Panc1 (cell line): Measurements from ENCODE around the gene PHC2. TPM values are rescaled to one million over a fixed set of nuclear protein-coding genes. Genes with fewer than 3 reads are reported as not detected.

Experiments used
- ATAC-seq: fragments of 200-7000 bp; cut with Tn5 transposase; 2 replicates; pipeline ENCODE4 v1.9.1; 2020; ENCODE audit warnings: mild to moderate bottlenecking, moderate library complexity
- BruUV-seq: library from RNA; stranded (reverse); fragments of 400-500 nt; replicated peaks from 2 replicates; lab custom pipeline; 2021; lab: Mats Ljungman, UMichigan
- CTCF ChIA-PET: fragments of 300-600 bp; sonication (Branson Sonifier 250); formaldehyde crosslinking; loops from one replicate; lab custom pipeline; 2022; ENCODE audit warnings: antibody characterized with exemption; lab: Charles Lee
- POLR2A ChIA-PET: fragments of 300-600 bp; sonication (Branson Sonifier 250); formaldehyde crosslinking; loops from one replicate; lab custom pipeline; 2022; ENCODE audit warnings: antibody characterized with exemption; lab: Charles Lee
- DNase-seq: peaks from one replicate; pipeline ENCODE4 v3.0.0-alpha.2; 2010; ENCODE audit warnings: low read depth, low spot score
- H3K27ac ChIP-seq: 2 replicates; pipeline ENCODE4 v1.5.1; 2011; ENCODE audit warnings: mild to moderate bottlenecking, low read length, inconsistent platforms
- H3K27me3 ChIP-seq: fragments of 200-500 bp; sonication (Bioruptor generic); 2 replicates; pipeline ENCODE4 v1.6.0; 2014; ENCODE audit warnings: low read length, inconsistent platforms; ENCODE audit not compliant: control insufficient read depth, insufficient read depth
- H3K36me3 ChIP-seq: fragments of 200-500 bp; sonication (Bioruptor generic); 2 replicates; pipeline ENCODE4 v1.5.1; 2014; ENCODE audit warnings: inconsistent platforms, mild to moderate bottlenecking, low read length, moderate library complexity; ENCODE audit not compliant: control insufficient read depth, insufficient read depth
- H3K4me1 ChIP-seq: 2 replicates; pipeline ENCODE4 v1.5.1; 2011; ENCODE audit warnings: inconsistent platforms, mild to moderate bottlenecking, low read length, moderate library complexity; ENCODE audit not compliant: control insufficient read depth, insufficient read depth
- H3K4me3 ChIP-seq, 2 experiments: 2 replicates each; pipeline ENCODE4 v1.5.1; 2011 to 2012; ENCODE audit warnings: low read depth in 2 of 2, low read length in 2 of 2, mild to moderate bottlenecking in 2 of 2, inconsistent platforms in 1 of 2, moderate library complexity in 1 of 2
- H3K9me3 ChIP-seq: fragments of 200-500 bp; sonication (Bioruptor generic); 2 replicates; pipeline ENCODE4 v1.5.1; 2014; ENCODE audit warnings: low read depth, mild to moderate bottlenecking, inconsistent platforms, low read length, moderate library complexity; ENCODE audit not compliant: control insufficient read depth, insufficient read depth
- CTCF ChIP-seq: fragments of 450-650 bp; IDR thresholded peaks from 2 replicates; pipeline ENCODE4 v1.5.1; 2017; ENCODE audit warnings: mild to moderate bottlenecking
- POLR2AphosphoS5 ChIP-seq: IDR thresholded peaks from 2 replicates; pipeline ENCODE4 v1.6.1; 2012; ENCODE audit warnings: mild to moderate bottlenecking, low read depth, low read length, moderate library complexity
- REST ChIP-seq, 2 experiments: IDR thresholded peaks; 2 replicates each; pipeline ENCODE4 v1.6.1; 2011 to 2012; ENCODE audit warnings: low read depth in 2 of 2, control low read depth in 1 of 2, low read length in 1 of 2, mild to moderate bottlenecking in 1 of 2, moderate library complexity in 1 of 2; ENCODE audit not compliant: insufficient read depth in 1 of 2
- SIN3A ChIP-seq: IDR thresholded peaks from 2 replicates; pipeline ENCODE4 v1.6.1; 2012; ENCODE audit warnings: low read depth, mild to moderate bottlenecking, low read length, moderate library complexity, borderline replicate concordance; ENCODE audit not compliant: insufficient read depth
- TCF7L2 ChIP-seq: IDR thresholded peaks from 2 replicates; pipeline ENCODE4 v1.6.1; 2011; ENCODE audit warnings: mild to moderate bottlenecking, low read depth, low read length, inconsistent platforms
- in situ Hi-C: cut with HindIII; loops from 2 replicates; pipeline ENCODE4 v1.10.0; 2016; ENCODE audit warnings: low sequenced_read_pairs, low pct_unique_long_range_greater_than_20kb
- intact Hi-C: fragments of 100-400 bp; cut with micrococcal nuclease; formaldehyde crosslinking; loops from one replicate; pipeline ENCODE4 v1.10.0; 2022; ENCODE audit not compliant: unreplicated experiment
- total RNA-seq: library from RNA; stranded (reverse); gene quantifications from one replicate; pipeline ENCODE4 v1.2.1, GENCODE V29; 2021; ENCODE audit not compliant: unreplicated experiment

PHC2 gene
- total RNA-seq, 1 experiment from 2014 or later = 122 TPM

GRCh38 chr1:33295023-33295422, 135.9 kb downstream of the PHC2 start:
- H3K4me3 ChIP-seq = no peak overlapping the region
- no peaks in the 10 kb centered on the region for H3K27me3 ChIP-seq
- intact Hi-C loops = loop anchor here (1.0 to 10.0 kb wide), 3 partner anchors 67 to 162 kb away; no protein-coding TSS in a partner anchor
- ChIA-PET CTCF (interaction anchor here (0.7 to 1.7 kb wide), 13 partner anchors 20 to 318 kb away, joined by 3 to 20 read pairs (median 3); partner anchors contain the start of gene A3GALT2), POLR2A (no interaction called here)
- ATAC-seq (no peak), DNase-seq (no peak)
- H3K4me1 ChIP-seq = 0 out of 2 replicates have a peak, but pooled peaks cover 3% of the 10 kb centered on the region
- TF ChIP-seq TCF7L2 (no peak), SIN3A (no peak)
- H3K27ac ChIP-seq = no peak overlapping the region
- in situ Hi-C loops = no loop called here
- H3K9me3 ChIP-seq = no peaks in the 10 kb centered on the region
- BruUV-seq = no TSS peak
- H3K36me3 ChIP-seq = no peaks in the 10 kb centered on the region

- no peak for DNase-seq
- no peak for ATAC-seq
- Histone ChIP-seq H3K4me3 (no peak overlapping the region), H3K27me3 (no peaks in the 10 kb centered on the region), H3K27ac (no peak overlapping the region), H3K36me3 (no peaks in the 10 kb centered on the region), H3K9me3 (no peaks in the 10 kb centered on the region), H3K4me1 (0 out of 2 replicates have a peak, but pooled peaks cover 3% of the 10 kb centered on the region)
- BruUV-seq = no TSS peak
- in situ Hi-C loops (no loop called here), intact Hi-C loops (loop anchor here (1.0 to 10.0 kb wide), 3 partner anchors 68 to 163 kb away; no protein-coding TSS in a partner anchor)
- ChIA-PET POLR2A (interaction anchor here (0.6 kb wide), 1 partner anchor 32 kb away, joined by 8 read pairs; no protein-coding TSS in a partner anchor), CTCF (interaction anchor here (0.6 kb wide), 1 partner anchor 21 kb away, joined by 8 read pairs; no protein-coding TSS in a partner anchor)
- no peak for TF ChIP-seq CTCF
- TF ChIP-seq SIN3A = no peak
- TF ChIP-seq REST (IDR thresholded peaks at IDR 0.05; ENCODE audit: insufficient read depth in 1 of 2, low read depth in 2 of 2, low read length in 1 of 2) = no peak
- no peak for TF ChIP-seq POLR2AphosphoS5
- TF ChIP-seq TCF7L2 = no peak
Observed at GRCh38 chr1:33294071-33295010, 136.6 kb downstream of the PHC2 start.
